Sigmoid colon (tissue), 7 donors: Measurements from ENCODE around the gene CHD9NB. TPM values are rescaled to one million over a fixed set of nuclear protein-coding genes. Genes with fewer than 3 reads are reported as not detected.

Experiments
- DNase-seq: peaks from one replicate; pipeline ENCODE4 v3.0.0-alpha.2; 2019
- H3K27ac ChIP-seq, 4 donors: fragments of 200-600 bp; sonication (generic); one replicate each; pipeline ENCODE4 v1.5.1; 2016 to 2019; ENCODE audit warnings: mild to moderate bottlenecking in 1 of 4
- H3K27me3 ChIP-seq, 3 donors: fragments of 200-600 bp; sonication (generic); one replicate each; pipeline ENCODE4 v1.5.1; 2019; ENCODE audit warnings: mild to moderate bottlenecking in 1 of 3
- H3K36me3 ChIP-seq, 4 donors: fragments of 200-600 bp; sonication (generic); one replicate each; pipeline ENCODE4 v1.5.1; 2016 to 2019
- H3K4me1 ChIP-seq, 4 donors: fragments of 200-600 bp; sonication (generic); one replicate each; pipeline ENCODE4 v1.5.1; 2017 to 2019
- H3K4me3 ChIP-seq, 4 donors: fragments of 200-600 bp; sonication (generic); one replicate each; pipeline ENCODE4 v1.5.1; 2017 to 2019; ENCODE audit warnings: mild to moderate bottlenecking in 2 of 4, moderate library complexity in 1 of 4
- H3K9me3 ChIP-seq, 4 donors: fragments of 200-600 bp in 3 of 4; sonication (generic) in 3 of 4; one replicate each; pipeline versions ENCODE4 v1.5.1 to v1.6.1; 2013 to 2019
- CTCF ChIP-seq, 4 experiments: fragments of 450-650 bp in 3 of 4; fragments of 200-600 bp in 1 of 4; IDR thresholded peaks; one replicate each; pipeline ENCODE4 v1.5.1; 2016 to 2019; ENCODE audit warnings: antibody characterized with exemption in 4 of 4, mild to moderate bottlenecking in 3 of 4, moderate library complexity in 2 of 4
- EP300 ChIP-seq, 4 donors: sonication (generic); formaldehyde crosslinking; IDR thresholded peaks; one replicate each; pipeline ENCODE4 v1.6.1; 2017; ENCODE audit warnings: antibody characterized with exemption in 4 of 4
- POLR2A ChIP-seq, 2 donors: fragments of 450-650 bp; IDR thresholded peaks; one replicate each; pipeline ENCODE4 v1.6.1; 2016; ENCODE audit warnings: antibody characterized with exemption in 2 of 2, mild to moderate bottlenecking in 2 of 2, moderate library complexity in 2 of 2
- POLR2AphosphoS5 ChIP-seq, 4 donors: sonication (generic); formaldehyde crosslinking; IDR thresholded peaks; one replicate each; pipeline ENCODE4 v1.6.1; 2017; ENCODE audit warnings: antibody characterized with exemption in 4 of 4
- WGBS, 2 donors: extraction: QIAGEN DNeasy Blood & Tissue Kit; methylation state at CpG; one replicate each; pipeline ENCODE4 v1.1.7; 2013; 5-methylcytosine and 5-hydroxymethylcytosine counted together
- intact Hi-C: fragments of 100-400 bp; cut with DNase I; formaldehyde crosslinking; loops from one replicate; pipeline ENCODE4 v1.15.1; 2023
- polyA plus RNA-seq, 3 donors: library from polyadenylated mRNA; stranded (reverse); fragments of 200-250 nt; gene quantifications; one replicate each; pipeline ENCODE4 v1.2.3, GENCODE V29; 2013
- total RNA-seq, 4 donors: library from RNA; depleted of rRNA; stranded (reverse); fragments of >200 nt; gene quantifications; one replicate each; pipeline ENCODE4 v1.1.0, GENCODE V29; 2016
- donor health status: healthy with polysubstance abuse.
- donor health status: Bipolar disorder and iron deficiency.
- donor health status: healthy.

CHD9NB gene
- total and polyA plus RNA-seq, 7 donors = 0.55 to 9.5 (median 4.6) TPM; not detected in 2

GRCh38 chr16:53089434-53090285, 37.0 kb upstream of the CHD9NB start:
- peak in 3 of 4 donors; percentile 41 to 48 (median 47) for TF ChIP-seq POLR2AphosphoS5 (IDR thresholded peaks at IDR 0.05)
- TF ChIP-seq CTCF (IDR thresholded peaks at IDR 0.05) = no peak
- TF ChIP-seq POLR2A (IDR thresholded peaks at IDR 0.05) = no peak
- Histone ChIP-seq H3K27me3 (no peaks in the 10 kb centered on the region), H3K4me3 (peak overlapping the region in 1 of 4 donors; percentile 14), H3K36me3 (no peaks in the 10 kb centered on the region), H3K4me1 (peaks cover 0 to 93% (median 85%) of the 10 kb centered on the region in 4 donors), H3K27ac (peak overlapping the region; percentile 86 to 90 (median 88)), H3K9me3 (no peaks in the 10 kb centered on the region)
- 35 to 51% methylated on average over 4 of the region's 4 CpGs for WGBS, 2 donors
- intact Hi-C loops = loop anchor here (2.0 kb wide), 1 partner anchor 41 kb away; no protein-coding TSS in a partner anchor
- DNase-seq = peak; percentile 77

GRCh38 chr16:53087101-53087500, 34.4 kb upstream of the CHD9NB start:
- no peak overlapping the region for H3K4me3 ChIP-seq
- WGBS, 2 donors = 77 to 92% methylated on average over 3 of the region's 3 CpGs
- peak overlapping the region in 3 of 4 donors; percentile 25 to 70 (median 60) for H3K27ac ChIP-seq
- H3K4me1 ChIP-seq = peaks cover 0 to 79% (median 73%) of the 10 kb centered on the region in 4 donors
- intact Hi-C loops = no loop called here
- H3K36me3 ChIP-seq = no peaks in the 10 kb centered on the region
- no peaks in the 10 kb centered on the region for H3K9me3 ChIP-seq
- DNase-seq = no peak
- H3K27me3 ChIP-seq = no peaks in the 10 kb centered on the region
- TF ChIP-seq CTCF (IDR thresholded peaks at IDR 0.05) (no peak), POLR2A (IDR thresholded peaks at IDR 0.05) (no peak), EP300 (IDR thresholded peaks at IDR 0.05) (no peak), POLR2AphosphoS5 (IDR thresholded peaks at IDR 0.05) (no peak)

- Histone ChIP-seq H3K9me3 (no peaks in the 10 kb centered on the region), H3K4me1 (peaks cover 0 to 79% (median 71%) of the 10 kb centered on the region in 4 donors), H3K36me3 (no peaks in the 10 kb centered on the region), H3K27ac (peak overlapping the region; percentile 59 to 78 (median 65)), H3K4me3 (no peak overlapping the region), H3K27me3 (no peaks in the 10 kb centered on the region)
- DNase-seq = no peak
- TF ChIP-seq CTCF (IDR thresholded peaks at IDR 0.05) (no peak), EP300 (IDR thresholded peaks at IDR 0.05) (no peak)
- 64 to 65% methylated on average over 6 of the region's 6 CpGs for WGBS, 2 donors
- intact Hi-C loops = no loop called here
Observed at GRCh38 chr16:53085931-53086421, 33.3 kb upstream of the CHD9NB start.

- Histone ChIP-seq H3K4me3 (no peak overlapping the region), H3K9me3 (no peaks in the 10 kb centered on the region), H3K36me3 (no peaks in the 10 kb centered on the region), H3K27ac (peak overlapping the region; percentile 59 to 78 (median 65)), H3K27me3 (no peaks in the 10 kb centered on the region), H3K4me1 (peaks cover 0 to 81% (median 72%) of the 10 kb centered on the region in 4 donors)
- DNase-seq = no peak
- intact Hi-C loops = no loop called here
- 12 to 35% methylated on average over 4 of the region's 4 CpGs for WGBS, 2 donors
- TF ChIP-seq POLR2A (IDR thresholded peaks at IDR 0.05) (no peak), POLR2AphosphoS5 (IDR thresholded peaks at IDR 0.05) (peak in 1 of 4 donors; percentile 14), EP300 (IDR thresholded peaks at IDR 0.05) (no peak)
Observed at GRCh38 chr16:53085369-53085843, 32.7 kb upstream of the CHD9NB start.

GRCh38 chr16:53084746-53085334, 32.1 kb upstream of the CHD9NB start:
- Histone ChIP-seq H3K4me1 (peaks cover 0 to 81% (median 72%) of the 10 kb centered on the region in 4 donors), H3K27ac (peak overlapping the region; percentile 59 to 78 (median 65)), H3K9me3 (no peaks in the 10 kb centered on the region), H3K4me3 (no peak overlapping the region), H3K27me3 (no peaks in the 10 kb centered on the region), H3K36me3 (no peaks in the 10 kb centered on the region)
- DNase-seq = no peak
- intact Hi-C loops = no loop called here
- no peak for TF ChIP-seq EP300 (IDR thresholded peaks at IDR 0.05)
- no peak for TF ChIP-seq CTCF (IDR thresholded peaks at IDR 0.05)
- TF ChIP-seq POLR2A (IDR thresholded peaks at IDR 0.05) = no peak
- no peak for TF ChIP-seq POLR2AphosphoS5 (IDR thresholded peaks at IDR 0.05)
- WGBS, 2 donors = 88 to 94% methylated on average over 8 of the region's 8 CpGs
